ENCODE measurements around the gene IGF2BP3.

- TF ChIP-seq, protein P1, sequence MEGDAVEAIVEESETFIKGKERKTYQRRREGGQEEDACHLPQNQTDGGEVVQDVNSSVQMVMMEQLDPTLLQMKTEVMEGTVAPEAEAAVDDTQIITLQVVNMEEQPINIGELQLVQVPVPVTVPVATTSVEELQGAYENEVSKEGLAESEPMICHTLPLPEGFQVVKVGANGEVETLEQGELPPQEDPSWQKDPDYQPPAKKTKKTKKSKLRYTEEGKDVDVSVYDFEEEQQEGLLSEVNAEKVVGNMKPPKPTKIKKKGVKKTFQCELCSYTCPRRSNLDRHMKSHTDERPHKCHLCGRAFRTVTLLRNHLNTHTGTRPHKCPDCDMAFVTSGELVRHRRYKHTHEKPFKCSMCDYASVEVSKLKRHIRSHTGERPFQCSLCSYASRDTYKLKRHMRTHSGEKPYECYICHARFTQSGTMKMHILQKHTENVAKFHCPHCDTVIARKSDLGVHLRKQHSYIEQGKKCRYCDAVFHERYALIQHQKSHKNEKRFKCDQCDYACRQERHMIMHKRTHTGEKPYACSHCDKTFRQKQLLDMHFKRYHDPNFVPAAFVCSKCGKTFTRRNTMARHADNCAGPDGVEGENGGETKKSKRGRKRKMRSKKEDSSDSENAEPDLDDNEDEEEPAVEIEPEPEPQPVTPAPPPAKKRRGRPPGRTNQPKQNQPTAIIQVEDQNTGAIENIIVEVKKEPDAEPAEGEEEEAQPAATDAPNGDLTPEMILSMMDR (conservative IDR thresholded peaks at IDR 0.05), result no peak
- no peak for TF ChIP-seq EZH2 (IDR thresholded peaks at IDR 0.05; ENCODE audit: low read depth)
These were observed 124.0 kb downstream of the IGF2BP3 start for GRCh38 chr7:23346316-23346715.

Measured in PC-9 (cell line).